Hematopoietic multipotent progenitor cell treated with erythropoietin and hydrocortisone succinate and interleukin-3 and kit ligand, for 4 days (in vitro differentiated cells): ENCODE measurements around the gene FRMPD1.
"Not testable (repeated sequence)": the region's sequence is repeated elsewhere in the genome, so short reads cannot be mapped to it uniquely, and the experiment has no call there.

Source experiments
- DNase-seq: peaks from one replicate; pipeline ENCODE4 v3.0.0-alpha.2; 2015

FRMPD1 gene

DNA sequence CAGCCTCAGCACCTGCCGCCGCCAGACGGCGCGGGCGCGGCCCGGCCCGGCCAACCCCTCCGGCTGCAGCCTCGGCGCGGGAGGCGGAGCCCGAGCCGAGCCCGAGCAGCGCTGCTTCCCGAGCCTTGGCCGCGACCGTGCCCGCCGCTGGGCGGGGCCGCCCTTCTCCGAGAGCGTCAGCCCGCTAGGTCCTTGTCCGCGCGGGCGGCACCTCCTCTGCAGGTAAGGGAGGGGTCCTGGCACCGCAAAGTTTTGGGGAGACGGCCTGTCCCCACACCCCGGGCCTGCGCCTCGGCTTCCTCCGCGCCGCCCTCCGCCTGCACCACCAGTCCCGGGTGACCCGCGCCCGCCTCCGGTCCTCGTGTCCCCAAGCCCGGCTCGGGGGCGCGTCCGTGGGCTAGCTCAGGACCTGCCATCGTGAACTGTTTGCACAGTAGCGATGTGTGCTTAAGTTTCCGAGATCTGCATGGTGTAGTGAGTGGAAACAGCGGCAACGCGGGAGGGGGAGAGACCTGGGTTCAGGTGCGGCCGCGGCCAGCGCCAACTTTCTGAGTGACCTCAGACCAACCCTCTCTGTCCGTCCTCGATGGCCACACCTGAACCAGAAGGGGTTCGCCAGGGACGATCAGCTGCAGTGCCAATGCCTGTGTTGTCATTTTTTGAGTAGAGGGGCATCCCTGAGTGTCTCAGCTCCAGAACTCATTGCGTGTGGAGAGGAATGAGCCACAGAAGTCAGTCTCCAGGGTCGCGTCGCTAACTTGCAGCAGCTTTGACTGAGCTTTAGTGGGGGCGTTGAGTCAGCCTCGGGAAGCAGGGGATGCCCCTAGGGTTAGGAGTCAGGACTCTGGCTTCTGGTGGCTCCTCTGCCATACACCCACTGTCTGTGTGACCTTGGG, at the start of gene FRMPD1:
TSS of gene FRMPD1 (plus strand) at position 82 of the 896 bp plus-strand sequence. CDS start 41,688 bp downstream, outside the sequence.
- DNase-seq, result peak; percentile 82

- DNase-seq, result not testable (repeated sequence)
Observed at GRCh38 chr9:37602061-37602460, 48.7 kb upstream of the FRMPD1 start.

DNA sequence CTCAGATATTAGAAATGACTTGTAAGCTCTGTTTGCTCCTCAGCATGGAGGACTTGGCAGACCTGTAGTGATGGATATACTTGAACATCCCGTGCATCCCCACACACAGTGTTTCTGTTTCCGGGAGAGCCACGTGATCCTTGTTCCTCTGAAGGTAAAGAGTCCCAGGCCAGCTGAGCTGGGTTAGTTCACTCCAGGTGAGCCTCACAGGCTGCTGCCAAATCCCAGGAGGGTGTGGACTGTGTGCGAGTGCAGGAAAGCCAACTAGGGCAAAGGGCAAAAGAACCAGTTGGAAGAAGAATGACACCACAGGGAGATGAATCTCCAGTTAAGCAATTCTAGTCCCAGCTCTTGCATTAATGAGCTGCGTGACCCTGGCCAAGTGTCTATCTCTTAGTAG, 47.9 kb upstream of the FRMPD1 start:
- DNase-seq, result no peak

DNA sequence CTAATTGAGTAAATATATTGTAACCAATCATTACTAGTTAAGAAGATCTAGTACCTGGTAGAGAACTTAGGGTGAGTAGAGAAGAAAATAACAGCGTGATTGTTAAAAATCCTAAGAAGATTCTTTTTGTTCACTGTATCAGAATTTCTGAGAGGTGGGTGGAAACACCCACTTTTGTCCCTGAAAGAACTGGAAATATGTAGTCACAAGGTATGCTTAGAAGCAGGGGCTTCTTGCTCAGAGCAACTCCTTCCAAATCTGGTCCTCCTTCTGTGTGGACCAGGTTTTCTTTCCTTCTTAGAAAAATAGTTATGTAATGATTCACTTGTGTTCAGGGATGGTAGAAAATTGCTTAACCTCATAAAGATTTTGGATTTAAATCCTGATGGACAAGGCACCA, 46.5 kb upstream of the FRMPD1 start:
- DNase-seq, result no peak

DNA sequence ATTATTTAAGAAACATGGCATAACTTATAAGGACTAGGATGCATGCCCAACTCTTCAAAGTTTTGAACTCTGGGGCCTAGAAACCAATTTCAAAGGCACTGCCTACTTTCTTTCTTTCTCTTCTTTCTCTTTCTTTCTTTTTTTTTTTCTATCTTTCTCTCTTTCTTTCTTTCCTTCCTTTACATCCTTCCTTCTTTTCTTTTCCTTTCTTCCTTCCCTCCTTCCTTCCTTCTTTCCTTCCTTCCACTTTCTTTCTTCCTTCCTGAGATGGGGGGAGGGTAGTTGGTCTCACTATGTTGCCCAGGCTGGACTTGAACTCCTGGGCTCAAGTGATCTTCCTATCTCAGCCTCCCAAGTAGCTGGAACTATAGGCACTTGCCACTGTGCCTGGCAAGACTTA, 42.5 kb upstream of the FRMPD1 start:
- DNase-seq, result no peak

- DNase-seq, result no peak
Observed at GRCh38 chr9:37609735-37610397, 40.9 kb upstream of the FRMPD1 start.

- no peak for DNase-seq
Observed at GRCh38 chr9:37611014-37611413, 39.7 kb upstream of the FRMPD1 start.

DNA sequence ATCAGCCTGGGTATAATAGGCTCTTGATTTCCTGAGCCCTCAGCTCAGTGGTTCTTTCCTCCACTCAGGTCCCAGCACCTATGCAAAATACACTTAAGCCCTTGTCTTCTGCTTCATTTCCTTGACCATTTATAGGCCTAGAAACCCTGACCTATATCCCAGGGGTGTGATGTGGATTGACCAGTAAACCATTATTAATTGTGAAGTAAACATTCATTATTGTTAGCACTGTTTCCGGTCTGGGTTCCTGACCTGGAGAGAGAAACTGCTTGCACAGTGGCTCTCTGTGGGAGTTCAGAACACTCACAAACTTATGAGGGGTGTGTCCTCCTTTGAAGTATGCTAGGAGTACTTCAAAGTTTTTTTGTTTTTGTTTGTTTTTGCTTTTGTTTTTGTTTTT, 38.8 kb upstream of the FRMPD1 start:
- DNase-seq, result no peak

DNA sequence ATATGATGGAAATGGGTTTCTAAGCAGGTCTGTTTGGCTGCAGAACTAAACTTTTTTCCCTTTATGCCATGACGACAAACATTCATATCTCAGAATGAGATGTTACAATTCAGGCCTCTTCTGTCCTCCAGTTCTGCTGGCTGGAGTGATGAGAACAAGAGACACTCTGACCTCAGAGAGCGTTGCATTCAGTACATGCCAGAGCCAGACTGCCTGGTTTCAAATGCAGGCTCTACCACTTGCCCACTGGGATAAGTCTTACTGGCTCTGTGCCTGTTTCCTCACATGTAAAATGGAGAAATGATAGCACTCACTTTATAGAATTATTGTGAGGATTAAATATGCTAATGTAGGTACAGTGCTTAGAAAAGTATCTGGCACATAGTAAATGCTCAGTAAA, 33.6 kb upstream of the FRMPD1 start:
- no peak for DNase-seq

DNA sequence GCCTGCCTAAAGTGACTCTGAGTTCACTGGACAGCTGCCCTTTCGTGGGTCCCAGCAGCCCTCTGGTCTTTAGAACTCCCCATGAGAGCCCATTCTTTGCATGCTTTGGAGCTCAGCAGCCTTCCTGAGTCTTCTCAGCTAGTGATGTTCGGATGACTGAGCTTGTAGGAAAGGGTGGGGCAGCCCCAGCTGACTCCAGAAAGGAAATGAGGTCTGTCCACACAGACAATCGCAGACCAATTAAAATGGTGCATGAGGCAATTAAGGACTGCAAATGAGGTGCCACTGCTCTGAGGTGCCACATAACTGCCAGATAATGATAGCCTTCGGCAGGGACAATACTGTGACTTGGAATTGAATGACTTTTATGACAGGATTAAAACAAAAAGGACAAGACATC, 32.9 kb upstream of the FRMPD1 start:
- DNase-seq, result no peak

GRCh38 chr9:37618817-37619216, 31.9 kb upstream of the FRMPD1 start:
- DNase-seq, result no peak

DNA sequence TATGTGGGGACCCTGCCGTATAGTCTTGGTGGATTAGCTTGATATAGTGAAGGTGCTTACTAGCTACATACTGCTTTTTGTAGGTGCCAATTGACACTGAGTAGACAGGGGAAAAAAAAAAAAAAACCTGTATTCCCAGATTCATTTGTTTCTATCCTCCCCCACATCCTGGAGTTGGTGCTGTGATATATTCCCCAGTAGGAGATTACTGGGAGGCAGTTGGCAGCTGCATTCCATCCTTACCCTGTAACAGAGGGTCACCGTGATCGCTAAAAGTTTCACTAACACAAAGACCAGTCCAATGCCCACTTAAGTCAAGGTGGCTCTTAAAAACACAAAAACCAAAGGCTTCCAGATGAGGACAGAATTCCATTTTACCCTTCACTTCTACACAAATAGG, 30.9 kb upstream of the FRMPD1 start:
- DNase-seq, result no peak

- no peak for DNase-seq
Observed at GRCh38 chr9:37620396-37620795, 30.4 kb upstream of the FRMPD1 start.

- DNase-seq, result peak; percentile 26
Observed at GRCh38 chr9:37621273-37622121, 29.3 kb upstream of the FRMPD1 start.

- no peak for DNase-seq
Observed at GRCh38 chr9:37622462-37622861, 28.3 kb upstream of the FRMPD1 start.

DNA sequence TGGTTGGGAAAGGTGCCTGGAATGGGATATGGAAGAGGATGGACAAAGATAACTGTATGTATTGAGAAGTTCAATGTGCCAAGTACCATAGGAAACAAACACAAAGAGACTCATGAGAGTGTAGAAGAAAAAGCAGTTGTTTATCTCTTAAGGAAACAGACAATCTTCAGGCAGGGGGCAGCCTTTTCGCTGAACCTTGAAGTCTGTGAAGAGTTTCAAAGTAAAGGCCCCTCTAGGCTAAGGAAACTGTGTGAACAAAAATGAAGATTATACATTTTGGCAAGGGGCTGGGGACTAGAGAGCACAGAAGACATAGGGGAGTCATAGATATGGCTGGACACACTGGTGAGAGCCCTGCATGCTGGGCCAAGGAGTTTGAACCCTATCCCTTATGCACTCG, 27.5 kb upstream of the FRMPD1 start:
- peak; percentile 11 for DNase-seq

GRCh38 chr9:37624073-37624472, 26.7 kb upstream of the FRMPD1 start:
- DNase-seq, result no peak

DNA sequence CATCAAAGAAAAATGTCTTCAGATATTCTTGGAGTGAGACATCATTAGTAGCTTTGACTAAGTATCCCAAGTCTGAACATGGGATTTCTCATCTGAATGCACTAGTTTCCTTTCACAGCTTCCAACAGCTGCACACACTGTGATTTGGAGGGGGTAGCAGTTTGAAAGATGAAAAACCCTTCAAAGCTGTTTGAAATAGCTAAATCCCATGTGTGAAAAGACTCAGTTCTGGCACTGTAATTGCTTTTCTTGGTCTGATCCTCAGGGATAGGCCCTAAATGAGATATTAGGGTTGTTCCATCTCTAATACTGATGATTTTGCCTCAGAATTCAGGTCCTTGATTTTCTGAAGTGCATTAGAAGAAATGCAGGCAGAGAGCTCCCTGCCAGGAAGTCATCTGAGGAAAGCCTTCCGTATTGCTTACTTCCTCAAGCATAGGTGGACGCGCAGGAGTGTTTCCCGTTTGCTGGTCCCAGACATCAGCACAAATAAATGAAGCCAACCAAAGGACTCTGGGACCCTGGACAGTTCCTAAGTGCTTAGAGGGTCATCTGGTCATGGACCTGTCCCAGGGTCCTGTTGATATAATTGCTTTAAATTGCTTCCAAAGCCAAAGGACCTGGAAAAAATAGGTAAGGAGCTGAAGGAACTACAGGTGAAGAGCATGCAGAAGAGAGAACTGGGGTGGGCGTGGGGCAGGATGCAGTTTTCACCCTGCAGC, 25.6 kb upstream of the FRMPD1 start:
- DNase-seq, result no peak

GRCh38 chr9:37625758-37626147, 25.0 kb upstream of the FRMPD1 start:
- no peak for DNase-seq

GRCh38 chr9:37626708-37627292, 24.0 kb upstream of the FRMPD1 start:
- DNase-seq, result no peak

DNA sequence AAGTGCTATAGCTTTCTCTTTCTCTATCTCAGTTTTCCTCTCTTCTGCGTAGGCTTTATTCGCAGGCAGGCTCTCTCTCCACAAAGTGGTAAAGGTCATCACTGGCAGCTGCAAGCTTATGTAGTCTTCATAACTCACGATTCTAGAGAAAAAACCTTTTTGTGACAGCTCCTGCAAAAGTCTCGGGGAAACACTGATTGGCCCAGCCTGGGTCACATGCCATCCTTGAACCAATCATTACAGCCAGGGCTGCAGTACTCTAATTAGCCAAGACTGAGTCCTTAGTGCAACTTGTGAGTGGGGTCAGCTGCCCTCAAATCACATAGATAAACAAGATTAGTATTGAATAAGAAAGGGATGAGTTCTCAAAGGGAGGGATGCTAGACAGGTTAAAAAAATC, 18.3 kb upstream of the FRMPD1 start:
- DNase-seq, result no peak

DNA sequence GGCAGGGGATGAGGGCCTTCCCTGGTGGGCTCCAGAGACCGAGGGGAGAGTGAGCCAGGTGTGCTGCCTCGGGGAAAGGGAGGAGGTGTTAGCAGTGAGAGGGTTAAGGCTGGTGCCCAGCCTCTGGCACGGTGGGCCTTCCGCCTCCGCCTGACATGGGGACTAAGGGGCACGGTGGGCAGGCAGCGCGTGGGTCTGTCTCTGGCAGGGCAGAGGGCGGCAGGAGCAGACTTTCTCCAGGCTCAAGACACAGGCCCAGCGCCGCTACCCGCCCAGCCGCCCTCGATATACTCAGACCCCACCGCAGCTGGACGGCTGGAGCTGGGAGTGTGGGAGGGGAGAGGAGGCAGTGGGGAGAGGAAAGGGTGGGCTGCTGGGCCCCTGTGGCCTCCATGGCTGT, 14.9 kb upstream of the FRMPD1 start:
- DNase-seq, result no peak
